UCSD-AML1 (cell line): ENCODE measurements around the gene FBLN7.

Source experiments
- DNase-seq: peaks from one replicate; lab custom pipeline; 2025; ENCODE audit not compliant: unreplicated experiment; lab: John Stamatoyannopoulos, UW

FBLN7 gene

DNA sequence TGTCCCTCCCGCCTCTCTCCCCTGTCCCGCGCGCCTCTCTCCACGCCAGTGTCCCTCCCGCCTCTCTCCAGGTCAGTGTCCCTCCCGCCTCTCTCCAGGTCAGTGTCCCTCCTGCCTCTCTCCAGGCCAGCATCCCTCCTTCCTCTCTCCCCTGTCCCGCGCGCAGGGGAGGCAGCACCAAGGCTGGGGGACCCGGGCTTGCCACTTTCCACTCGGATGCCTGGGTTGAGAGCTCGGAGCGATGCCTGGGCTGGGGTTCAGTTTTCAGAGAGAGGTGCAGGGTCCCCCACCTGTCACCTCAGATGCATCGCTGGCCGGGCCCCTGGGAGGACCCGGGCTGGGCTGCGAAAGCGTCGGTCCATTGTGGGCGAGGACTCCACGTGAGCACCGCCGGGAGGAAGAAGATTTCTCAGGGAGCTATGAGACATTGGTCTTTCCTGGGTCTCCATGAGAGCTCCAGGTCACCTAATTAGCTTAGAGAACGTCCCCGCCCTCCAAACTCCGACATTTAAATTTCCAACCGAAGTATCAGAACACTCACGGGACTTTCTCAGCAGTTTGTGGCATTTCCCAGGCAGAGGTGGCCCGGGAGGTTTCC is 2.1 kb downstream of the FBLN7 start:
- DNase-seq: no peak

DNA sequence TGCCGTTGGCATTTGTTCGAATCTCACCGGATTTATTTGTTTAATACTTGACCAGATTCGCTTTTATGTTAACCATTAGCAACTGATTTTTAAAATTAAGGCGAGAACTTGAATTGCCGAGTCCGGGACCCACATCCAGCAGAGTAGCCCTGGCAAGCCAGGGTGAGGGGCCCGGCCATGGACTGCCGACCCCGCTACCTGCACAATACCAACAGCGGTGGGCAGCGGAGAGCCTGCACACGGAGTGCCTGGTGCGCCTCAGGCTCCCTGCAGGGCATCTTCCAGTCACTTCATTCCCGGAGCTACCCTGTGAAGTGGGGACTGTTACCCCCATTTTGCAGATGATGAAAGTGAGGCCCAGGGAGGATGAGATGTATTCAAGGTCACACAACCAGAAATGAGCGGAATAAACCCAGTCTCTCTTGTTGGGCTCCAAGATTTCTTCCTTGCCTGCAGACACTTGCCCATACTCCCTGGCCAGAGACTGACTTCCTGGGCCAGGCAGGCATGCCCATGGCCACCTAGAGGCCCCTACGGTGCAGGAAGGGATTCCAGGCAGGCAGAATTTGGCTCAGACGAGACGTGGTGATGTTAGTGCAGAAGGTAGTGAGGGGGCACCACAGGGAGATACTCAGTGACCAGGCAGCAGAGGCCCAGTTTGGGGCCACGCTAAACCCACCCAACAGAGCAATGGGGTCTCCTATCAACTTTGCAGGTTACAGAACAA is 2.9 kb downstream of the FBLN7 start:
- DNase-seq: no peak

DNA sequence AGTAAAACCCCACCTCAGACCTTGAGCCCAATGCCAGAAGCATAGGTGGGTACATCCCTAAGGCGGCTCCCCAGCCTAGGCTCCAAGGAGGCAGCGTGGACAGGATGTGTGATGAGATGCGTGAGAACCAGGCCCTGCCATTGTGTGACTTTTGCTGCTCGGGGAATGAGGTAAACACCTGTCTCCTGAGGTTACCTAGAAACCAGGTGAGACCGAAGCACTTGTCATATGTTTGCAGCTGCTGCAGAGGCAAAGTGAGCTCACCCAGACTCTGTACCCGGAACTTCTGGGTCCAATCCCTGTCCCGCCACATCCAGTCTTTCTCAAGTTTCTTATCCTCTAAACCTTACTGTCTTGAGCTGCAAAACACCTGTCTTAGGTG is 3.4 kb downstream of the FBLN7 start:
- no peak for DNase-seq

DNA sequence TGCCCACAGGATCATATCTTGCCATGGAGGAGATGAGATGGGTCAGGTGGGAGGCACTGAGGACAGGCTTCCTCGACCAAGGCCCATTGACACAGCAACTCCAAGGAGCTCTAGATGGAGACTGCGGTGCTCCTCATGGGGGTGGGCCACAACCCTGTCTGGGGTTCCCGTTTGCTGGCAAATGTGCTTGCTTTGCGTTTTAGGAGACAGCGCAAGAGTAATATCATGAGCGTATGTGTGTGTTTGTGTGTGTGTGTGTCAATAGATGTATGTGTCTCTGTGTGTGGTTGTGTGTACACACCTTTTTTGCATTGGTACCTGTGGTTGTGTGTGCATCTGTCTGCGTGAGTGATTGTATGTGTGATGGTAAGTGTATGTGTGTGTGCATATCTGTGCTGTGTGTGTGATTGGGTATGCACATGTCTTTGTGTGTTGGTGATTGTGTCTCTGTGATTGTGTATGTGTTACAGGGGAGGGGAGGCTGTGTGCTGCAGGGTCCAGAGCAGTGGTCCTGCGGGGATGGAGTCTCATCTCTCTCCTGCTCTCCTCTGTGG is 4.4 kb downstream of the FBLN7 start:
- DNase-seq: no peak

DNA sequence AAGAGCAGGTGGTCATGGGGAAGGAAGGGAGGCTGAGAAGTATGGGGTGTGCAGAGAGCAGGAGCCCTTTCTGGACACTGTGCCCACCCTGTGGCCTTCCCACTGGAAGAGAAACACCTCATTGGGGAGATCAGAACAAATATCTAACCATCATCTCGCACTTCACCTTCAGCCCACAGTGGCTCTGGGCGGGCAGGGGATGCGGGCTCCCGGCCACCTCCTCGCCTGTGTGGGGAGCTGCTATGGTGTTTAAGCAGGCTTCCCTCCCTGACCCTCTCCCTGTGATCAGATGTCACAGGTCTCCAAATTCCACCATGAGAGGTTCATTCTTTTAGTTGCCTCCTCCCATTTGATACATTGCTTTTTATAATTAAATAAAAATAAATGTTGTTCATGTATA is 5.0 kb downstream of the FBLN7 start:
- DNase-seq: no peak

DNA sequence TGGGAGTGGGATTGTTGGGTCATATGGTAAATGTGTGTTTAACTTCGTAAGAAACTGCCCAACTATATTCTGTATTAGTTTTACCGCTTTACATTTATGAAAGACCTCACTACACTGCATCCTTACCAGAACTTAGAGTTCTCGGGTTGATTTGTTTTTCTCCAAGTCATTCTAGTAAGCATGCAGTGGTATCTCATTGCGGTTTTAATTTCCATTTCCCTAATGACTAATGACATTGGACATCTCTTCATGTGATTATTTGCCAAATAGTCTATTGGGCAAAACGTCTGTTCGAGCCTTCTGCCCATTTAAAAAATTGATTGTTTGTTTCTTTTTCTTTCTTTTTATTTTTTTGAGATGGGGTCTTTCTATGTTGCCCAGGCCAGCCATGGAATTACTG is 6.8 kb downstream of the FBLN7 start:
- DNase-seq: no peak

DNA sequence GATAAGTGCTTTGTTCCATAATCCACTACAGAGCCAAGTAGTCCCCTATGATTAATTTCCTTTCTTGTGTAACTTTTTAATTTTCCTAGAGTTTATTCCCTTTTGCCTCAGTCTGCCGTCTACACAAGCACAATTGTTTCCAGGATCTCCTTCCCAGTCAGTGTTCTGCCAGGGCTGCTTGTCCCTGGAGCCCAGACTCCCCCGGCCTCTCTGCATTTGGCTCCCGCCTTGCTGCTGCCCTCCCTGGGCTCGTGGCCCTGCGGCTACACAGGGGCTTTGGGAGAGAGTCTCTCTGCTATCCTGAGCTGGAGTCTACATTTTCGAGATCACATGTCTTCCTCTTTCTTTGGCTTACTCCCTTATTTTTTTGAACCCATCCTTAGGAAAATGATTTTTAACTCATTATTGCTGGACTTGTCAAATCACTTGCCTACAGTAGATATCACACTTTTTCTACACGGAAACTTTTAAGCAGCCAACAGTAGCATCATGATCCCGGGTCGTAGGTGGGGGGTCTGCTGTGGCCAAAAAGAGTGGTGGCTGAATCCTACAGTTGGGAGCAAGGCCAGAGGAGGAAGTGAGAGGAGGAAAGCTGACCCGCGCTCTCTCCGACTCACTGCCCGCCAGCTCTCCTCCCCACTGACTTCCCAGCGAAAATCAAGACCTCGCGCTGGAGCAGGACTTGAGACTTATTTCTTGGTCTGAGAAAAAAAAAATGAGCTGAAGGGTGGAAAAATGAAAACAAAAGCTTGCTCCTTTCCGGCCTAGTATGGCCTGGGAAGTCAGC is 9.4 kb downstream of the FBLN7 start:
- DNase-seq: no peak

DNA sequence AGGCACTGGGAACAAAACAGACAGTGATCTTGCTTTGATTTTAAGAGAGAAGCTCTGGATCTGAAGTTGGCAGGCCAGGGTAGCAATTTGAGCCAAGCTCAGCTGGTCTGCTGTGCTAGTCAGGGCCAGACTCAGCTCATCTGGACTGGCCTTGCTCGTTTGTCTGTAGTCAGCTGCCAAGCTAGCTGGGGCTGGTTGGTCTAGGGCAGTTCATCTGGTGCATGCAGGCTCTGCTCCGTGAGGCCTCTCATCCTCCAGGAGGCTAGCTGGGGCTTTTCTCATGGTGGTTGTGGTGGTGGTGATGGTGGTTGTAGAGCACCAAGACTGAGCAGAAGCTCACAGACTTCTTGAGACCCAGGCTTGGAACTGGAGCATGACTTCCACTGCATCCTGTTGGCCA is 10.3 kb downstream of the FBLN7 start:
- no peak for DNase-seq

DNA sequence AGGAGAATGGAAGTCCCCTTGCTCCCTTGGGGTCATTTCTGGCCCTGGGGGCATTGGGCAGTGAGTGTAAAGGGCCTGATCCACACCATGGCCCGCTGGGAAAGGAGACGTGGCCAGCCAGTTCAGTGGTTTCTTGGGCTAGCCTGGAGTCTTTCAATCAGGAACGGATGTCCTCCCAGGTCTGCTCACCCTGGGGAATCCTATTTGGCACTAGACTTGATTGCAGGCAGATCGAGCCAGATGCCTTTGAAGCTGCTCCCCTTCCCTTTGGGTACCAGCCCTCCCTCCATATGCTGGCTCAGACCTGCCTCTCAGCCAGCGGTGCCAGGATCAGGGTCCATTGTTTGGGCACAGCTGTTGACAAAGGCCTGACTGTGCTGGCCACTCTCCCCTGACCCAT is 11.0 kb downstream of the FBLN7 start:
- DNase-seq: no peak

DNA sequence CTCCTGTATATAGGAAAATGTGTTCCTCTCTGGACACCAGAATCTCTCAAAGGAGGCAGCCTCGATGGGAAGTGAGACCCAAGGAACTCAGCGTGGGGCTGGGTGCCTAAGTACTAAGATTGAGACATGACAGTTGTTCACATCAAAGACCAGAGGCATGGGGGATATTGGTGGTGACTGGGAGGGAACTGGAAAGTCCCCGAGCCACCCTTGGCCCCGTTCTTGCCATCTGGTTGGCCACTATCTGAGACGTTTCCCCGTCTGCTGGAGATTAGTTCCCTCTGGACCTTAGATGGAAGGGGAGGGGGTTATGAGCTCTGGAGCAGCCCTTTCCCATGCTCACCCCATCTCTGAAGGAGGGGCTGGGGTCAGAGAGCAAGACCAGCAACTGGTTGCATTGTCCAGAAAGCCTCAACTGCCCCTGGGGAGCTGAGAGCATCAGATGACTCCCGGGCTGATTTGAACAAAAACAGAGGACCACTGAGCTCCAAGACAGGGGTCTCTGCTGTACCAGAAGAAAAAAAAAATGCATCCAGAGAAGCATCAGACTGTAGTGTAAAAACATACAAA is 11.8 kb downstream of the FBLN7 start:
- DNase-seq: no peak

DNA sequence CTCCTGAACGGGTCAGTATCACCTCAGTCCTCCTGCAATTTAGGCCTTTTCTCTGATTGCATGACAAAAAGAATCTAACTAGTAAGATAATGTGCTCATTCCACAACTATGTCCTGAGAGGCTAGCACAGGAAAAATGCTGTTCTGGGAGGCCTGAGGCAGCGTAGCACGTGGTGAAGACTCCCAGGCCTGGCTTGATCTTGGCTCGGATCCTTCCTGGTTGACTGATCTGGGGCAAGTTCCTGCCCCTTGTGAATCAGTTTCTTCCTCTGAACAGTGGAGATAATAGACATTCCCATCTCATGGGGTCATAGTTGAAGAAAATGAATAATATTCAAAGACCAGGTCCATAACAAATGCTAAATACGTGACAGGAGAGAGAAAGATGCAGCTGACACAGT is 12.3 kb downstream of the FBLN7 start:
- no peak for DNase-seq

DNA sequence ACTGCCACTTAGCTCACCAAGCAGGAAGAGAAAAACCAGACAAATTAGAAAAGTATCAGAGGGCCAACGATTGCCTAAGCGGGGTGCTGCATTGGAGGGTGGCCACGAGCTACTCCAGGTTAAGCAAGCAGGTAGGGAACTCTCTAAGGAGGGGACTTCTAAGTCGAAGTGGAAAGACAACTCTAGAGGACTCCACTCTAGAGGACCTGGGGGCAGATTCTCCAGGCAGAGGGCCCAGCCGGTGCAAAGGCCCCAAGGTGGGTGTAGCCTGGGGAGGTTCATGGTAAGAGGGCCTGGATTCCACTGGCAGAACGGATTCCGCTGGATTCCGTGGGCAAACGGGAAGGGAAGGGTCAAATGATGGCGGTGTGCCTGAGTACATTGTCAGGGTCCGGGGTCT is 12.7 kb downstream of the FBLN7 start:
- DNase-seq: no peak

DNA sequence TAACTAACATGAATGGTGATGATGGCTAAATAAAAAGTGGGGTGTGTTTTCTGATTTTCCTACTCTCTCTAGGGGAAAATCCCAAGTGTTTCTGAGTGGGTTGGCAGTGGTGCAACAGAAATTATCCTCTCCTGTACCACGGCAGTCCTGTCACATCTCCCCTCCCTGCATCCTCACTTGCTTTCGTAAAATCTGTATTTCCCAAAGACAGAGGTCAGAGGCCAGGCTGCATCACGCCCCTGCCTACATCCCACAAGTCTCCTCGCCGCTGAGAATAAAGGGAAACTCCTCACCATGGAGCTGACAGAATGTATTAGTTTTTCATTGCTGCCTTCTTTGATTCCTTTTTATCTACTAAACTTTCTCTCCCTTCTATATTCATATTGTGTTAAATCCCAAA is 13.1 kb downstream of the FBLN7 start:
- no peak for DNase-seq

DNA sequence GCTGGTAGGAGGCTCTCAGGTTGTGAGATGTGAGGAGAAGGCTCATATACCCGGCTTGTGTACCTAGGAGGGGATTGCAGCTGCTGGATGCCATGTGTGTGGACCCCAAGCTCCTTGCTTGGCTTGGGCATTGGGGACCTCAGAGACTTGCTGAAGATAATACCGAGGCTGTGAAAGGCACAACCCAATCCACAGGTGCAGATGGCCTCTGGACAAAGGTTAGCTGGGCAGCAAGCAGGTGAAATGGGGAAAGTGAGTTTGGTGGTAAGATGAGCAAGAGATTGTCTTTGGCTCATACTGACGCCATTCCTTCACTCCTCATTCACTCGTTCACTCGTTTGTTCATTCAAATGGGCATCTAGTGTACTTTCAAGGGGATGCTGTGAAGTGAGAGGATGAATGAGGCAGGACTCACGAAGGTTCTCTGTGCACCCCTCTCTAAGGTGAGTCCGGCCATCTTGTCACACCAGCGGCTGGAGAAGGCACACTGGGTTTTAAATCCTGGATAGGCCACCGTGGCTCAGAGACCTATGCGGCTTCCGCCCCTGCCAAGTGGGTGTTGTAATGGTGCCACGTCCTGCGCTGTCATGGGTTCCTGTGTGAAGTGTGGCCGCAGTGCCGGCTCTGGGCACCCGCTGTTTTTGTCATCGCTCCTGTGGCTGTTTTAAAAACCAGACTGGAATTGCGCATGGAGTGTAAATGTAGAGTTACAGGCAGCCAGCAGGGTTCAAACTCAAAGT is 13.7 kb downstream of the FBLN7 start:
- DNase-seq: no peak

DNA sequence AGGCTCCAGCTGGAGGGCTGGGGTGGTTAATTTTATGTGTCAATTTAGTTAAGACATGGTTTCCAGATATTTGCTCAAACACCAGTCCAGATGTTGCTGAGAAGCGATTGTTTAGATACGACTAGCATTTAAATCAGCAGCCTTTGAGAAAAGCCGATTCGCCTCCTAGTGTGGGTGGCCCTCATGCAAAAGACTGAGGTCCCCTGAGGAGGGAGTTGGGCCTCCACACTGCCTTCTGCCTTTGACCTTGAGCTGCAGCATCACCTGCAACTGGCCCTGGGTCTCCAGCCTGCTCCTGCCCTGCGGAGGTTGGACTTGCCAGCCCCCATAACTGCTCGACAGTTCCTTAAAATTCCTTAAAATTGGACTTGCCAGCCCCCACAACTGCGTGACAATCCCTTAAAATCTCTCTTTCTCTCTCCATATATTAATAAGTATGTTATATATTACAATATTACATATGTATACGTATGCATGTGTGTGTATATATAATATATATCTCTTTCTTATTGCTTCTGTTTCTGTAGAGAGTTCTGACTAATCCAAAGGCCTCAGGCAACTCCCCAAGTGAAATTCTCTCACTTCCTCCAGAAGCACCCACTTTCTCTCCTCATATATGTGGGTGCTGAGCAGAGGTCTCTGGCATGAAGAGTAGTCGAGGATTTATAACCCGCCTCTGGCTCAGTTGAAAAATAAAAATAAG is 14.4 kb downstream of the FBLN7 start:
- DNase-seq: no peak

DNA sequence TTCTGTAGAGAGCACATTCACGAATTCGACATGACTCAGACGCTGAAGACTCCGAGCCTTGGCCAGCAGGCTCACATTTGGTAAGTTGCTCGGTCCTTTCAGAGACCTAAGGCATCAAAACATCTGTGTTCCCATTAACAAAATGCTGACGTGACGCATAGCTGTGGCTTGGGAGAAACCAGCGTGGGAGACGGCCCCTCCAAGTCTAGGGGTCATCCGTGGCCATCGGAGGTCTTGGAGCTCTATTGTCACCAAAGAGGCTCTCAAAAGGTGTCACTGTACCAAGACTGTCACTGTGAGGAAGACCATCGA is 14.9 kb downstream of the FBLN7 start:
- DNase-seq: no peak

DNA sequence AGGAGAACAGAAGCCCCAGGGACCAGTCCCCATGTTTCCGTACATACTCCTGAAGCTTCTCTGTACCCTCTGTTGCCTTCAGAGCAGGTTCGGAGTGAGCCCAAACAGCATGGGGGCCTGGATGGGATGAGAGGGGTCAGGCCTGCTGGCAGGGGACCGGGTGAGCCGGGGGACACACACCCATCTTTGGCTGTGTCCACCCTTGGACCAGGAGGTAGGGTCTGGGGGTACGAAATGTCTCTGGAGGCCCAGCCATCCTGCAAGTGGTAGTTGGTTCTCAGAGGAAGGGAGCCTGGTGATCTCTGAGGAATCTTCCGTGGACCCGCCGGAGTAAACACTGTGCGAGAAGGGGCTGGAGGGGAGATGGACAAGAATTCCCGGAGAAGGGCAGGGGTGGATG is 15.3 kb downstream of the FBLN7 start:
- no peak for DNase-seq

DNA sequence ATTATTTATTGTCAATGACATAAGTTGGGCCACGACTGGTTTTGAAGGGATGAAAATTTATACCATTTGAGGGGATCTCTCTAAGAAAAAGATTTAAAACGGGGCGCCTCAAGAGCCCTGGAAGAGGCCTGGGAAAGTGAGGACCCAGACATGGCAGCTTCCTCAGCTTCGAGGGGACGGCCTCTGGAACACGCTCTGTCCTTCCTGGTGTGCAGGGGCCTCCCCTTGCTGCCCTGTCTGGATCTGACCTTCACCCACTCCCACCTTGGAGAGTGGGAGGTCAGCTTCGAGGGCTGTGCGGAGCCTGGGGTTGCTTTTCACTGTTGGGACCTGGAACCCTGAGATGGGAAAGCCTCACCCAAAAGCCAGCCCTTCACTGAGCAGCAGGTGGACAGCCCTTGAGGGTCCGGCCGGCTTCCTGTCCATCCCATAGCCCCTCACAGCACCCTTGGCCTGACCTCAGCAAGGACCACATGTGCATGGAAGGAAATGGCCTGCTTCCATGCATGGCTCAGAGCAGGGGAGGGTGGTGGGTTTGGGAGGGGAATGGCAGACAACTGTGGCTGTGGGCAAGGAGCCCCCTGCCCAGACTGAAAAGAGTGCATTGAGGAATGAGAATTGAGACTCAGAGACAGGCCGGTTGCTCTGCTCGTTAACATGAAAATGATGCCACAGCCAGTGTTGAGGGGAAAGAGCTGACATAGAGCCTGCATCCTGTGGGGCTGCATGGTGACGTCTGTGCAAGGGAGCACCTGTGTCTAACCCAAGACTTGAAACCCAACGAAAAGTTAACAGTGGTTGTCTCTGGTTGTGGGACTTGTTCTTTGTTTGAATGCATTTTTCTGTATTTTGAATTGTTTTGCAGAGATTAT is 16.3 kb downstream of the FBLN7 start:
- DNase-seq: no peak

DNA sequence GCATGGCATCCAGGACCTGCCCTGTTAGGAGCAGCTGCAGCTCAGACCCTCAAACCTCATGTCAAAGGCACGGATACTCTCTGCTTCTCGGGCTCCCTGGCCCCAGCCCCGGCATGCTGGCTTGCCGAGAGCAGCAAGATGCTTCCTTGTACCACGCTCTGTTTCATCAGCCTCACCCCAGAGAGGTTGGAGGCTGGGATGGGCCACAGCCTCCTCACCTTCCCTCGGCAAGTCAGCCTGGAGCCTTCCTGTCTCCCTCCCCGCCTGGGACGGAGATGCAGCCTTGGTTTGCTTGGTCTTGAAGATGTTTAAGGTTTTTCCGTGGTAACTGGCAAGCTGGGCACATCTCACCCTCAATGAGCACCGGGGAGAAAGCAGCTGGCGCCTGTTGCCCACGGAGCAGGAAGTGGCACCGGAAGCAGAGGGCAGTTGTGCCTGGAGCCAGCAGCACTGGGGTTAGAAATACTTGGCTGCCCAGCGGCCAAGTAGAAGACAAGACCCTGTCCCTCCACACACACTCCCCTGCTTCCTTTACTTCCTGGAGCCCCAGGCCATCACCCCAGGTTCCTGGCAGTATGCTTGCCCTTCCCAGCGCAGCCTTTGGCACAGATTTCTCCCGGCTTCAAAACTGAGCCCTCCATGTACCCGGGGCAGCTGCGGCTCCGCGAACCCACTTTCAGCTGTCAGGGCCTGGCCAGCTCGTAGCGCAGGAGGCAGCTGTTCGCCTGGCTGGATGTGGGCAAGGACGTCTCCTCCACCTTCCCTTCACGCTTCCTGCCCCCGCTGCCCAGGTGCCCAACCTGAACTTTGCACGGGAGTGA is 17.4 kb downstream of the FBLN7 start:
- DNase-seq: peak; percentile 52
